ENCODE data around the gene LRCOL1.

GRCh38 chr12:132593521-132593920 lies 16.9 kb downstream of the LRCOL1 start:
- TF ChIP-seq POLR2A (IDR thresholded peaks at IDR 0.05) (no peak), CTCF (IDR thresholded peaks at IDR 0.05) (no peak)
